Putamen (tissue), 1 donor: ENCODE results near the gene SEC24D.

Source experiments
- DNase-seq: peaks from one replicate; pipeline ENCODE4 v3.0.0-alpha.2; 2016; ENCODE audit warnings: low spot score

Gene SEC24D

DNA sequence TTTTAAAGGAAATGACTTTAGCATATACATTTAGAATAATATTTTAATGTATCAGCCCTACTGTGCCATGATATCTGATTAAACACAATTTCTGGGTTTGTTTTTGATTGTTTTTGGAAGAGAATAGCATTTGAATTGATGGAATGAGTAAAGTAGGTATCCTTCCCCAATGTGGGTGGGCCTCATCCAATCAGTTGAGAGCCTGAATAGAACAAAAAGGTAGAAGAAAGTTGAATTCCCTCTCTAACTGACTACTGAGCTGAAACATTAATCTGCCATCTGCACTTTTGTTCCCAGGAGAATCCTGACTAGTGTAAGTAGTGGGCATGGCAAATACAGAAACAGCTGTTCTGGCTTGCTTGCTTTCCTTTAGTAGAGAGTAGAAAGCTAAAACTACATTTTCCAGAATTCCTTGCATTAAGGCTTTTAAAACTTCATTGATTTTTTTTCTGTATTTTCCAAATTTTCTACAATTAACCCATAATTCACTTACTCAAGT lies 9.7 kb upstream of the SEC24D start:
- DNase-seq, result no peak

DNA sequence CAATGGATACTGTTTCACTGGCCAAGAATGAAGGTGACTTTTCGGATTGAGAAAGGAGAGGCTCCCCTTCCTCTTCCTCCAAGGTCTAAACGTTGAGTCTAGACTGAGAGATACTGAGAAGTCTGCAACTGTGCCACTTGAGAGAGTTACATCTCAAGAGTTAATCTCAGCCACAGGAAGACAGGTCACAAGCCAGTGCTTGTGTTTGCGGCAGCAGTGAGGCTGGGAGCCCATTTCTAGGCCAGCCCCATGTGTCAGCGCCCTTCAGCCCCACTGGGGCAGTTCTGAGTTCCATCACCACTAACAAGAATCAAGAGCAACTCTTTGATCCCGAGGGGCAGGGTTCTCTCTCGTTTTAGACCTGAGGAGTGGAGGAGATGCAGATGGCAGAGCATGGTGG lies 7.3 kb upstream of the SEC24D start:
- no peak for DNase-seq

DNA sequence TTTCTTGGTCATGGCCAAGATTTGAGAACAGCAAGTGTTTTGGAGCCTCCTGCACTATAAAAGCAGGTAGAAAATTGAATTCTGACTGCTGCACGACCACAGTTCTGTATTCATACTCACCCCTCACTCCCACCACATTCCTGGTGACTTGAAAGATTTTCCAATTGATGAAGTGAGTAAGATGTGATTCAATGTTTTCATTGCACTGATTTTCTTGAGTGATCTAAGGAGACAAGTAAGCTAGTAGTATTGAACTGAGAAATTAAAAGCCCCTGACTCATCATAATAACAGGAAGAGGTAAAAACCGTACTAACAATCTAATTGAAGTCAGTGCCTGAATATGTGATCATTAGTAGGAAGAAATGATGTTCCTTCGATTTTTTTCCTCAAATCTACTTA lies 6.1 kb upstream of the SEC24D start:
- no peak for DNase-seq

DNA sequence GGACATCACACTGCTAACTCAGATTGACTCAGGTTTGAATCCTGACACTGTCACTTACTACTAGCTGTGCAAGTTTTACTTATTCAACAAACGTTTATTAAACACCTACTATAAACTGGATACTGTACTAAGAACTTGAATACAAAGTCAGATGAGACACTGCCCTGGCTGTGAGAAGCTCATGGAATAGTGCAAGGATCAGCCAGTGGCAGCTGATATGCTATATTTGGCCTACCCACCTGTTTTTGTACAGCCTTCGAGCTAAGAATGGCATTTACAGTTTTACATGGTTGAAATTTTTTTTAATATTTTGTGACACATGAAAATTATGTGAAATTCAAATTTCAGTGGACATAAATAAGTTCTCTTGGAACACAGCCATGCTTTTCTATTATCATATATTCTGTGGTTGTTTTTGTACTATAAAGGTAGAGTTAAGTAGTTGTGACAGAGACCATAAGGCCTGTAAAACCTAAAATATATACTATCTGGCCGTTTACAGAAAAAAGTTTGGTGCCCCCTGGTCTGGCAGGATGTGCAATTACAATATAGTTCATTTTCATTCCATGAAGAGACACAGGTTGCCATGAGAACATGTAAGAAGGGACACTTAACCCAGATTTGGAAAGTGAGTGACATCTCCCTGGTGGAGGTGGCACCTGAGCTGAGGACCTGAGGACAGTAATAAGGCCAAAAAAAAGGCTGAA lies 3.4 kb upstream of the SEC24D start:
- DNase-seq, result no peak

DNA sequence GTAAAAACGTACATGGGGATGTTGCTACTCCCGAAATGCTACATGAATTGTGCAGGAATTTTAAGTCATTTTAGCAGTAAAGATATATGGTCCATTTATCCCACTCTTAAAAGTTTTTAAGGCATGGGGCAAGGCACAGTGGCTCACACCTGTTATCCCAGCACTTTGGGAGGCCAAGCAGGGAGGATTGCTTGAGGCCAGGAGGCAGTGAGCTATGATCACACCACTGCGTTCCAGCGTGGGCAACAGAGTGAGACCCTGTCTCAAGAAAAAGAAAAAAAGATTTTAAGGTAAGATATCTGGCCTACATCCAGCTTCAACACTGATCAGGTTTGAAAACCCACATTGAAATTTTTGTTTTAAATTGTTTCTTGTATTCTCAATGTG lies 1.2 kb upstream of the SEC24D start:
- DNase-seq, result no peak

DNA sequence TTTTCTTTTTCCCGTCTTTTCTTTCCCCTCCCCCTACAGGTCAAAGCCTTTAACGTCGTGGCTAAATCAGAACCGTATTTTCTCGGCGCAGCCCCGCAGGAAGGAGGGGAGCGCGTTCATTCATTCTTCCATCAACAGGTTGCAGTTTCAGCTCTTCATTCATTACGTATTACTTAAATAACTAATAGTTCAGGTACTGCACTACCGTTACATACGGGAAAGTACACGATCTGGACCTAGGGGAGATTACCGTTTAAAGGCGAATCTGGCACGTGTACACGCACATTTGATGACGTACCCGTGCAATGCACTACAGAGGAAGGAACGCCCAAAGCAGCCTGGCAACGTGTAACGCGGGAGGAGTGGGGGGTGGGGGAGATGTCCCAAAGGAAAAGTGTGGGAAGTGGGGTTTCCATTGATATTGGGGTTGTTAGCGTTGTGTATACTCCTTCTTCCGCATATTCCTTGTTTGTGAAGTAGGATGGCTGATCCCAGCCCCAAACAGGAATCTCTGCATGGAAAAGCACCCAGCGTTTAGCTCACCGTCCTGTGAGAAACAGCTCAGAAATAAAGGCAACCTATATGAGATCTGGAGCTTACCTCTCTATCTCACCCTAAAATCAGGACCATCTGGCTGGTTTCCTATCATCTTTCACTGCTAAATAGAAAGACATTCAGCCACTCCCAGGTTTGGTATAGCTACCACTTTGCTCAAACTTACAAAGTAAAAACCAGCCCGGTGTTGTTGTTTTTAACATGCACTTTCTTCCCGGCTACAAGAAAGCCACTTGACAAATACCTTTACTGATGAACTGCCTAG lies 585 bp upstream of the SEC24D start:
- no peak for DNase-seq

DNA sequence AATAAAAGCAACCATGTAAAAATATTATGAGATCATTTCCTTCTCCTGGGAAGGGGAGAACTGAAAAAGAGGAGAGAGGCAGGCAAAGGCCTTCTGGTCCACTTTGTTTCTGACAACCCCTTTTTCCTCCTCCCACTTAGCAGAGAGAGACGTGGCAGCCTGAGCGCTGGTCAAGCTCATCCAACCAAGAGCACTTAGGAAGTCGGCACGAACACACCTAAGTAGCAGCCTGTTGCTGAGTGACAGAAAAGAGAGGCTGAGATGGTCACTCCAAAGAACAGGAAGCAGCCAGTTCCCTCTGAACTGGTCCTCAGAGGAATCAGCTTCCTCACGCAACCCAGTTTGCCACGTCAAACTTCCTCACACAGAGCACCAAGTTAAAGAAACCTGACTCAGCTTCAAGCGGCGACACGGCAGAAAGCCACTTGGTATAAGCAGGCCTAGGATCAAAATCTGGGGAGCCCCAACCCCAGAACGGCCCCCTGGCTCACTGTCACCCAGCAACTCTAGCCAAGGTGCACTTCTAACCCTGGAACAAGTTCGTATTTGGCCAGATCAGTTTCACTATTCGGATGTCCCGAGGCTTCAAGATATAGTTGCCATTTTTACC lies 861 bp downstream of the SEC24D start:
- DNase-seq, result peak; percentile 52

DNA sequence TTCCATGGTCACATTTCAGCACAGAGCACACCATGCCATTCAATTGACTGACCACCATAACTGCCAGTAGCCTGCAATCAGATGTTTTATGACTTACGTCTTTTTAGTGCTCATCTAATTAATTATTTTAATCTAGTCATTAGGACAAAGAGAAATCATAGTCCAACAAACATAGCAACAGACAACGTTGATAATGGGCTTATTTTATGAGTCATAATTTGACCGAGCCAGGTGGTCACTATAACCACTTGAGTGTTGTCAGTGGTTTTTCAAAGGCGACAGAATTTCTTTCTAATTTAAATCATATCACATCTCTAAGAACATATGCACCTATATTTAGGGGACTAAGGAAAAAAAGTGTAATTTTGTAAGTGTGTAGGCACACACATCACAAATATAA lies 1.9 kb downstream of the SEC24D start:
- DNase-seq, result no peak

DNA sequence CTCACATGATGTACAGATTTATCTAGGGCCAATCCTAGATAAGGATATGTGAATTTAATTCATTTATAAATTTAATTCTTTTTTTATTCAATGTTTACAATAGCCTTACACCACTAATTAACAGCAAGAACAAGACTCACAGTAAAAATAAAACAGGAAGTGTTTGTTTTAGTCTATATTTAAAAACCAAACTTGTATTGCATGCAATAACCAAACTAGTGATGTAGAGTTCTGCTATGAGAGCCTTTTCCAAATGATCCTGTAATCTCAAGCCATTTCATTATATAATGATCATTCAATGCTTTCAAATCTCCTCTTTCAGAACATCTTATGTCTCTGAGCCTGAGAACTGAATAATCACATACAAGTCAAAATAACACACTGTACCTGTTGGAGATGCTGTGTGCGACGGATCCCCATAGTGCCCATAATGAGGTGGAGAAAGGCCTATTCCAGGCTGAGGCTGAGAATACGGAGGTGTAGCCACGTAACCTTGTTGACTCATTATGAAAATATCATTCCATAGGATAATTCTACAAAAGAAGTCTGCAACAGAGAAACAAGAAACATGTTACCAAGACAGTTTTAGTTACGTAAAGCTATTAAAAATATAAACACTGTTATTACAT lies 2.6 kb downstream of the SEC24D start:
- no peak for DNase-seq

DNA sequence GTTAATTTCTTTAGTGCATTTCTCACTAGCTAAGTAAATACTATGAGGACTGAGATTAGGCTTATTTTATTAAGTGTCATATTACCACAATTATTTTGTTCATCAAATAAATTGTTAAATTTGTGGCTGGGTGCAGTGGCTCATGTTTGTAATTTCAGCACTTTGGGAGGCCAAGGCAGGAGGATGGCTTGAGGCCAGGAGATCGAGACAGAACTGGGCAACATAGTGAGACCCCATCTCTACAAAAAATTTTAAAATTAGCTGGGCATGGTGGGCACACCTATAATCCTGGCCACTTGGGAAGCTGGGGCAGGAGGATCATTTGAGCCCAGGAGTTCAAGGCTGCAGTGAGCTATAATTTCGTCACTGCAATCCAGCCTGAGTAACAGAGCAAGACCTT lies 6.8 kb downstream of the SEC24D start:
- no peak for DNase-seq

DNA sequence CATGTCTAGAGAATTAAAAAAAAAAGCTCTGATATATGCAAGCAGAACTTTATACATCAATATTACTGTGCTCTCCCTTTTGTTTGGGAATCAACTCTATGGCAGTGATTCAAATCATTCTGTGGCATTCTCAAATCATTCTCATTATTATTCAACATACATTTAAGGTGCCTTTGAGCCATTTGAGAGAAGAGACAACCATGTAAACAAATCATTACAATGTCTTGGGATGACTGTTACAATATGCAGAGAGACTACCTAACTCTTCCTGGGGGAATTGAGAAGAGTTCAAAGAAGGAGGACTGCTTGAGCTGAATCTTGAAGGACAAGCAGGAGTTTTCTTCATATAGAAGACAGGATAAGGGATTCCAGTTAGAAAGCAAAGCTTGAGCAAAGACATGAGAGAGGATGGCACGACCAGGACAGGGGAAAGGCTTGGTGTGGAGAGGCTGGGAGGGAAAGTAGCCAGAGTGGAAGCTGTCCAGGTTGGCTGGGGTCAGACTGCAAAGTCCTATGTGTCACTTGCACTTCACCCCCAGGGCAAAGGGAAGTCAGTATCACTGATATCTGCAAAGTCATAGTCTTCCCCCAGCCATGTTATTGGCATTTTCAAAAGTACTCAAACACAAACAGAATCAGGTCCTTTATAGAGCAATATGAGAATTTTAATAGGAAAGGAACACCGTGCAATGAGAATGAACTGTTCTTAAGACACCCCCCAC lies 9.0 kb downstream of the SEC24D start:
- DNase-seq, result no peak

DNA sequence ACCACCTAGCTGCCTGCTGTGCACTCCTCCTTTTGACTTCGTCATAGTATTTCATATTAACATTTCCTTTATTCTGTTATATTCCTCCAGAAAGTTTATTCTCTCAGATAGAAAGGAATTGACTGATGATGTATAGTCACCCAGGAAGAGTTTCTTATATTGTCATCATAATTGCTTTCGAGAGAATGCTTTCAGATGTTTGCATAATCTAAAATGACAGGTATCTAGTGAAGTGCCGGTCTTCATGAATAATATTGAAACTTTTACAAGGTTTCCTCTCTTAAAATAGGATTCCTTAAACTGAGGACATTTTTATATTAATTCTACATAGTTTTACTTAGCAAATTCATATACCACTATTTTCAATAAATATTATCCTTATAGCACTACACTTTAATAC lies 10.1 kb downstream of the SEC24D start:
- DNase-seq, result no peak

DNA sequence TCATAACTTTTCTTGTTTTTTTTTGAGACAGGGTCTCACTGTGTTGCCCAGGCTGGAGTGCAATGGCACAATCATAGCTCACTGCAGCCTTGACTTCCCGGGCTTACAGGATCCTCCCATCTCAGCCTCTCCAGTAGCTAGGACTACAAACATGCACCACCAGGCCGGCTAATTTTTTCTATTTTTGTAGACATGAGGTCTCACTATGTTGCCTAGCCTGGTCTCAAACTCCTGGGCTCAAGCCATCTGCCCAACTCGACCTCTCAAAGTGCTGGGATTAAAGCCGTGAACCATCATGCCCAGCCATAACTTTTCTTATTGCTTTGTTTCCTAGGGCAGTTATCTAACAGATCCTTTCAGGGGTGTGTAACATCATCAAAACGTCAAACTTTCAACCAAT lies 11.8 kb downstream of the SEC24D start:
- DNase-seq, result no peak

DNA sequence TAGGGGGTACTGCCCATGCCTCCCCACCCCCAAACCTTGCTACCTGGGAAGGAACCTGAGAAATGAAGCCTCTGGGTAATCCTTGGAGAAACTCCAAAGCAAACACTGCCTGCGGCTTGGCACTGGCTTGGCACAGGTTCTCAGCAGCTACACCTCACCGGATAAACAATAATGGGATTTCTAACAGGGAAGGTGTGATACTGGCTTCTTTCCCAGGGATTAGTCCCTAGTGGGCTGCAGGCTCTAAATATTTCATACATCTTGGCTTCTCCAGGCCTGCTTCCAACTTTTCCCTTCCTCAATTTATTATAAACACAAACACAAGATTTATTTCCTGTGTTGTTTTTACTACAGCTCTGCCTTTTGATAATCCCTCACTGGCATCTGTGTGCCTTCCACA lies 12.5 kb downstream of the SEC24D start:
- DNase-seq, result no peak

DNA sequence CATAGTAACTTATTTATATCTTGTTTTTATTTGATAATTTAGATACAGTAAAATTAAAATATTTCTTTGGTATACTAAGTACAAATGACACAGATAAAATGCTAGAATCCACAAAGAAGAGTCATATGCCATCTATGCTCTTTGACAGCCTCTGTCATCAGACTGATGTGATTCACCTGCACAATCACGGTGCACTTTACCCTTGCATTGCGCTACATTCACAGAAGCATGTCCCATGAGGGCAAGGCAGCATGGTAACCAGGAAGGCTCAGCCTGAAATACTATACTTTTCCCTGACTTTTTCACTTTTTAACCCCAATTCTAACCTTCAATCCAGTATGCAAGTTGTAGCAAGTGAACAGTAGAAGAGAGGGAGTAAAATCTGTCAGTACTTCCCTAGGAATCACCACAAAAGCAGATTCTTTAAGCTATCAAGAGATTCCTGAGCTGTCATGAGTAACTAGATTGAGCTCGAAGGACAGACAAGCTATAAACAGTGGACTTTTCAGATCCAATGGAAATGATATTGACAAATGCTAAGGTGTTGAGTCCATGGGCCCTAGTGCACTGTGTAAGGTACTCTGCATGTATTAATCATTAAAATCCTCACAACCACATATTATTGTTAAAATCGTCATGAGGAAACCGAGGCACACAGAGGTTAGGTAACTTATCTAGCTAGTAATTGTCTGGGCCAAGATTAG lies 14.2 kb downstream of the SEC24D start:
- DNase-seq, result no peak

DNA sequence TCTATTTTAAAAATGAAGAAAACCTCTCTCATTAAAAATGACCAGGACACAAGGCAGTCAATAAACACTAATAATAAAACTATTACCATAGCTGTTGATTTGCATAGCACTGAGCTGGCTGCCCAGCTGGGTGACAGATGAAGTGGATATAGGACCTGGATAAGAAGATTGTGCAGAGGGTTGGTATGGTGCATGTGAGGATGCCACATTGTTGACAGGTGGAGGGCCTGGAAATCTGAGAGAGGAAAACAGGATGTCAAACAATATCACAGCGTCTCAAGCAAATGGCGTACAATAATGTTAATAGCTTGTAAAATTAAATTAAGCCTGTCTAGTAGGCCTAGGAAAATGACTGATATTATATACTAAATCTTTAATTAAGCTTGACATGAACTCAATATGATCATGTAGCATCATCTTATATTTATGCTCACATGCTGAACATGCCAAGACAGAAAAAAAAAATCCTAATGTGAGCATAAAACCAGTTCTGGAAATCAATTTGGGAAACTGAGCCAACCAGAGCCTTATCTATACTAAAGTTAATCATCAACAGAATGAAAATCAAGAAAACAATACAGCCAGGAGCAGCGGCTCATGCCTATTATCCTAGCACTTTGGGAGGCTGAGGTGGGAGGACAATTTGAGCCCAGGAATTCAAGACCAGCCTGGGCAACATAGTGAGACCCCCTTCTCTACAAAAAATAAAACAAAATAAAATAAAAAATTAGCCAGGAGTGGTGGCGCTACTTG lies 18.6 kb downstream of the SEC24D start:
- DNase-seq, result no peak

DNA sequence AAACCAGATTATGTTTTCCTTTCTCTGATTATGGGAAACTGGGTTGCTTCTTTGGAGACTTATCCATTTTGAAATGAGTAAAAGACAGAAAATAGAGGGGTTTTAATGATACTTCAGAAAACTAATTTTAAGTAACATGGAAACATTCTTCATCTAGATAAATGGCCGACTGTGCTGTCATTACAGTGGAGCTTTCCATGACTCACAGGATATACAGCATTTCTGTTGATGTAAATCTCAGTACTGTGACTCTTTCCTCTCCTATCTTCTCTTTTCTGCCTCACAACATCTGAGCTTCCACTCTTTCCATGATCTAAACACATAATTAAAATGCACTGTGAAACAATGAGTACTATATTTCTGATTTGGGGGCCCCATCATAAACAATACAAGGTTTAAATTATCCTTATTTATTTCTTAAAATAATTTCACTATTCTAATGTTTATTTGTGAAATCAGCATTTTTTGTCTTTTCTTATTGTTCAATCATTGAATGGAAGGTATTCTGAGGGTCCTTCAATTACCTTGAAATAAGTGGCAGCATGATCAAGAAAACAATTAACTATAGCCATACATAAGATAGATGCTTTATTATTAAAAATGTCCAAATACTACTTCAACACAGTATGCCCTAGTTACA lies 19.3 kb downstream of the SEC24D start:
- no peak for DNase-seq

DNA sequence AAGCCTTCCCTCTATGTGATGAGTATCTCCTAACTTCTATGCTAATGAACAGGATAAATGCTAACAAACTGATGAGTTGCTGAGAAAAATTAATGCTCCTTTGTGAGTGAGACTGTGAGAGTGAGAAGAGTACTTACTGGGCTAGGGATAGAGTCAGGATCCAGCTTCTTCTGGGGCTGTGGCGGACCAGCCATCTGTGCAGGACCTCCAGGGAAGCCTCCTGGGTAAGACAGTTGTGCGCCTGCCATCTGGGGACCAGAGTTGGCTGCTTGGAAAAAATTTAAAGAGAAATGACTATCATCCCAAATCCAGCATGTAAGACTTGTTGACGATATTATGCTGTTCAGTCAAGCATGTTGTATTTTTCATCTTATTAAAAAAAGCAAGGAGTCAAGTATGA lies 21.0 kb downstream of the SEC24D start:
- no peak for DNase-seq

DNA sequence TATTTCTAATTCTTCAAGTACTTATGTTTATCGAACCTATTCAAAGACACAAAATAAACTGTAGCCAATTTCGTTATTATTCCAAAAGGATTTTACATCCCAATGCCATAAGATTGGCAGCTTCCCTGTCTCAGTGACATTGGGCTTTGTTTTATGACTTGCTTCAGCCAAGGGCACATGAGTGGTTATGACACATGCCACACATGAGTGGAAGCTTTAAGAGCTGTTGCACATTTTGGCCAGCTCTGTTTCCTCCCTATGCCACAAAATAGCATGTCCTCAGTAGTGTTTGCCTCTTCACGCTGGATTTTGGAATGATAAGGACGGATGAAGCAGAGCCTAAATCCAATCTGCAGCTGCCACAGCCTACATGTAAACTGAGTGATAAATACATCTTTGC lies 21.9 kb downstream of the SEC24D start:
- no peak for DNase-seq

DNA sequence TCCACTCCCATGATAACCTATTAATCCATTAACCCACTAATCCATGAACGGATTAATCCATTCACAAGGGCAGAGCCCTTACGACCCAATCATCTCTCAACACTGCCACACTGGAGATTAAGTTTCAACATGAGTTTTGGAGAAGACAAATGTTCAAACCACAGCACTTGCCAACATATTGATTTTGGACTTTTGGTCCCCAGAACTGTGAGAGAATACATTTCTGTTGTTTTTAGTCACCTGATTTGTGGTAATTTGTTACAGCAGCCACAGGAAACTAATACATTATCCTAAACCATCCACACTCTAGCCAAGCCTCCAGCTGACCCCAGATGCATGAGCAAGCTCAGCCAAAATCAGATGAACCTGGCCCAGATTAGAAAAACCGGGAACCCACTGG lies 22.4 kb downstream of the SEC24D start:
- no peak for DNase-seq
